Lung (tissue), 12 donors: ENCODE measurements around the gene EEIG1. TPM values are rescaled to one million over a fixed set of nuclear protein-coding genes. Genes with fewer than 3 reads are reported as not detected.

Experiments
- ATAC-seq: fragments of 200-7000 bp; cut with Tn5 transposase; one replicate; pipeline ENCODE4 v1.9.1; 2020; ENCODE audit warnings: moderate number of reproducible peaks; ENCODE audit not compliant: insufficient read depth, low FRiP score
- DNase-seq, 3 donors: peaks; one replicate each; pipeline ENCODE4 v3.0.0-alpha.2; 2013 to 2017
- H3K27ac ChIP-seq, 2 donors: one replicate each; pipeline ENCODE4 v1.5.1; 2013; ENCODE audit warnings: mild to moderate bottlenecking in 2 of 2, moderate library complexity in 2 of 2, control low read depth in 1 of 2, inconsistent platforms in 1 of 2, low read depth in 1 of 2, low read length in 1 of 2
- H3K27me3 ChIP-seq, 3 donors: one replicate each; pipeline ENCODE4 v1.5.1; 2013; ENCODE audit warnings: low read length in 2 of 3; ENCODE audit not compliant: control insufficient read depth in 3 of 3, insufficient read depth in 3 of 3
- H3K36me3 ChIP-seq, 4 donors: one replicate each; pipeline ENCODE4 v1.5.1; 2013; ENCODE audit warnings: low read length in 4 of 4, mild to moderate bottlenecking in 1 of 4, moderate library complexity in 1 of 4; ENCODE audit not compliant: control insufficient read depth in 4 of 4, insufficient read depth in 4 of 4
- H3K4me1 ChIP-seq, 5 donors: one replicate each; pipeline ENCODE4 v1.5.1; 2013; ENCODE audit warnings: low read length in 5 of 5, mild to moderate bottlenecking in 2 of 5, moderate library complexity in 1 of 5; ENCODE audit not compliant: control insufficient read depth in 5 of 5, insufficient read depth in 5 of 5
- H3K4me3 ChIP-seq: one replicate; pipeline ENCODE4 v1.5.1; 2013; ENCODE audit warnings: mild to moderate bottlenecking, control low read depth, moderate library complexity
- H3K9ac ChIP-seq, 2 donors: one replicate each; pipeline ENCODE4 v1.5.1; 2013; ENCODE audit warnings: low read length in 2 of 2, control low read depth in 1 of 2; ENCODE audit not compliant: insufficient read depth in 1 of 2
- H3K9me3 ChIP-seq, 4 donors: one replicate each; pipeline ENCODE4 v1.5.1; 2013; ENCODE audit warnings: low read length in 3 of 4, mild to moderate bottlenecking in 1 of 4, moderate library complexity in 1 of 4; ENCODE audit not compliant: control insufficient read depth in 4 of 4, insufficient read depth in 3 of 4
- WGBS, 2 donors: extraction: QIAGEN DNeasy Blood & Tissue Kit; methylation state at CpG; one replicate each; pipeline ENCODE4 v1.1.7; 2013; 5-methylcytosine and 5-hydroxymethylcytosine counted together
- polyA plus RNA-seq, 2 donors: library from polyadenylated mRNA; stranded (reverse); fragments of 200-250 nt; gene quantifications; one replicate each; pipeline ENCODE4 v1.2.1, GENCODE V29; 2013
- total RNA-seq, 2 donors: library from RNA; depleted of rRNA in 1 of 2; stranded (reverse); fragments of >200 nt in 1 of 2; gene quantifications; one replicate each; pipeline ENCODE4 v1.2.1, GENCODE V29; 2014 to 2021
- TF ChIP-seq, protein P1 (sequence below): IDR thresholded peaks from 2 replicates; pipeline ENCODE4 v1.5.1; 2012; ENCODE audit warnings: mild to moderate bottlenecking; ENCODE audit errors: control extremely low read depth, extremely low read depth
- donor health status: control.
- donor health status: control.
- donor health status: Bipolar disorder and iron deficiency.
- donor health status: healthy.
- donor health status: DM: yes; HTN: yes; CAD: no.

EEIG1 gene
- total and polyA plus RNA-seq, 4 donors, result 13.4 to 66.5 (median 32.7) TPM

DNA sequence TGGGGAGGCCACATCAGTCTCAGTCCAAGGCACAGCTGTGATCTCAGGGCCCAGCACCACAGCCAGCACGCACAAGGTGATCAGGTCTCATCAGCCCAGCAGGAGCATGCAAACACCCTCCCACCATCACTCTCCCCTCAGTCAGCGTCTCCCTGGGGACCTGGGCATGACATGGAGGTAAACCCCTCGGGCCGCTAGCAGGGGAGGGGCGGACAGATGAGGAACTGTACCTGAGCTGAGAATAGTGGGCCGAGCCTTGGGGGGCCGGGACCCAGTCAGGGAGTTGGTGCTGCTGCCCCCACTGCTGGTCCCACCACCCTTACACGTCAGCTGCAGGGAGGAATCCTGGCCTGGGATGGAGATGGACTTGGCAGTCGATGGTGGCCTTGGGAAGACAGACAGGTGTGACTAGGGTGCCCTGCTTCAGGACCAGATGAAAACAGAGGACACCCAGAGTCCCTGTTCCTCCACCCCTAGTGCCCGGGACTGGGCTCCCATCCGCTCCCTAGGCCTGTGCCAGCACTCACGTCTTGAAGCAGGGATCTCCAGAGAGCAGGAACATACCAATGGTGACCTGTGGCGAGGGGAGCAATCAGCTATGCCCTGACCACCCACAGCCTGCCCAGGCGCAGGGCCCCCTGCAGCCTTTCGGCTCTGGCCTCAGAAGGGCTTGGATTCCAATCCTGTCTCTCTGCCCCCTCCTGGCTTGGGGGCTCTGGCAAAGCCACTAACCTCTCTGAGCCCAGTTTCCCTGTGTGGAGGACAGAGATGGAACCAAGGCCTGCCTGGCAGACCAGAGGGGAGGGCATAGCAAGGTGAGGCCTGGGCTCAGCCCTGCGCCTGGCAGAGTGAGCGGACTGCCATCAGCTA, 32.7 kb downstream of the EEIG1 start:
- H3K9me3 ChIP-seq, result no peaks in the 10 kb centered on the region
- peaks cover 0 to 21% (median 3%) of the 10 kb centered on the region in 5 donors for H3K4me1 ChIP-seq
- DNase-seq (no peak), ATAC-seq (no peak)
- H3K9ac ChIP-seq, result no peak overlapping the region
- 89 to 92% methylated on average over 17 of the region's 17 CpGs for WGBS, 2 donors
- H3K27me3 ChIP-seq, result no peaks in the 10 kb centered on the region
- H3K27ac ChIP-seq, result no peak overlapping the region
- TF ChIP-seq, protein P1, sequence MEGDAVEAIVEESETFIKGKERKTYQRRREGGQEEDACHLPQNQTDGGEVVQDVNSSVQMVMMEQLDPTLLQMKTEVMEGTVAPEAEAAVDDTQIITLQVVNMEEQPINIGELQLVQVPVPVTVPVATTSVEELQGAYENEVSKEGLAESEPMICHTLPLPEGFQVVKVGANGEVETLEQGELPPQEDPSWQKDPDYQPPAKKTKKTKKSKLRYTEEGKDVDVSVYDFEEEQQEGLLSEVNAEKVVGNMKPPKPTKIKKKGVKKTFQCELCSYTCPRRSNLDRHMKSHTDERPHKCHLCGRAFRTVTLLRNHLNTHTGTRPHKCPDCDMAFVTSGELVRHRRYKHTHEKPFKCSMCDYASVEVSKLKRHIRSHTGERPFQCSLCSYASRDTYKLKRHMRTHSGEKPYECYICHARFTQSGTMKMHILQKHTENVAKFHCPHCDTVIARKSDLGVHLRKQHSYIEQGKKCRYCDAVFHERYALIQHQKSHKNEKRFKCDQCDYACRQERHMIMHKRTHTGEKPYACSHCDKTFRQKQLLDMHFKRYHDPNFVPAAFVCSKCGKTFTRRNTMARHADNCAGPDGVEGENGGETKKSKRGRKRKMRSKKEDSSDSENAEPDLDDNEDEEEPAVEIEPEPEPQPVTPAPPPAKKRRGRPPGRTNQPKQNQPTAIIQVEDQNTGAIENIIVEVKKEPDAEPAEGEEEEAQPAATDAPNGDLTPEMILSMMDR, result no peak
- no peak overlapping the region for H3K4me3 ChIP-seq
- peaks cover 0 to 26% (median 17%) of the 10 kb centered on the region in 4 donors for H3K36me3 ChIP-seq

DNA sequence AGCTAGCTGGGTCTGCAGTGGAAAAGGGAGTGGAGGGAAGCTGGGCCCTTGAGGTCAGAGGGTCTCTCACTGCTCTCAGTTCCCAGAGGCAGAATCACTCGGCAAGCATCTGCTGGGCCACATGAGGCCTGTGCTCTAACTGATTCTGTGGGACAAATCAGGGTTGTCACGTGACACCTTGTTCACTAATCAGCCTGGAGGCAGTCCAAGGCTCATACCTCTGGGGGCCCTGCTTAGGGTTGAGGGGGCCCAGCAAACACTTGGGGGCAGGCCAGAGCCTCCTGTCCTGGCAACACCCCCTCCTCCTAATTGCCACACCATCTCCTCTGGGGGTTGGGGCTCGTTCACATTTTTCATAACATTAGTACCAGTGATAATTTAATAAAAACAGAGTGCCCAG, 34.1 kb downstream of the EEIG1 start:
- DNase-seq (no peak), ATAC-seq (no peak)
- no peaks in the 10 kb centered on the region for H3K9me3 ChIP-seq
- H3K36me3 ChIP-seq, result peaks cover 0 to 37% (median 17%) of the 10 kb centered on the region in 4 donors
- peak overlapping the region in 1 of 2 donors; percentile 38 for H3K27ac ChIP-seq
- H3K9ac ChIP-seq, result peak overlapping the region in 1 of 2 donors; percentile 23
- TF ChIP-seq, protein P1, result no peak
- H3K4me3 ChIP-seq, result no peak overlapping the region
- peaks cover 0 to 32% (median 5%) of the 10 kb centered on the region in 5 donors for H3K4me1 ChIP-seq
- no peaks in the 10 kb centered on the region for H3K27me3 ChIP-seq
- 67 to 70% methylated on average over 3 of the region's 3 CpGs for WGBS, 2 donors

DNA sequence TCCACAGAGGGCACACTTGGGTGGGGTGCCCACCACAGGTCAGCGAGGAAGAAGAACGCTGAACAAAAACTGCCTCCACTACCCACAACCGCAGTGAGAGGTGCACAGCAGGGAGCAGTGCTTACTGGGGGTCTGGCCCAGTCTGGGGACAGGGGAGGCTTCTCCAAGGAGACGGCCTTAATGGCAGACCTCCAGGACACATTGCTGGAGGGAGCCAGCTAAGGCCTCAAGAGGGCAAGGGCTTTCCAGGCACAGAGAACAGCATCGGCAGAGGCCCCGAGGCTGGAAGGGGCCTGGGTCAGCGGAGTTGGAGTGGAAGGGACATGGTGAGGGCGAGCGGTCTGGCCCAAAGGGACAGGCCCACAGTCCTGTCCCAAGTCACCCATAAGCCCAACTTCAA, 34.8 kb downstream of the EEIG1 start:
- Histone ChIP-seq H3K4me1 (peaks cover 0 to 28% (median 5%) of the 10 kb centered on the region in 5 donors), H3K9me3 (no peaks in the 10 kb centered on the region), H3K36me3 (peaks cover 0 to 37% (median 18%) of the 10 kb centered on the region in 4 donors), H3K27ac (no peak overlapping the region), H3K9ac (no peak overlapping the region), H3K27me3 (no peaks in the 10 kb centered on the region), H3K4me3 (no peak overlapping the region)
- no peak for ATAC-seq
- TF ChIP-seq, protein P1, result no peak
- 84 to 91% methylated on average over 9 of the region's 9 CpGs for WGBS, 2 donors
- no peak for DNase-seq
